HepG2 (cell line): ENCODE results near the gene NSMF. TPM values are rescaled to one million over a fixed set of nuclear protein-coding genes. Genes with fewer than 3 reads are reported as not detected.
A peak's percentile ranks its signal among the peaks of the same experiment; 100 is the strongest.

Source experiments
- DPF2 ChIP-seq: sonication (generic); formaldehyde crosslinking; IDR thresholded peaks from 2 replicates; pipeline ENCODE4 v1.4.0; 2020; ENCODE audit warnings: mild to moderate bottlenecking, low read depth, missing genetic modification reagents, borderline replicate concordance
- HNRNPUL1 ChIP-seq: fragments of 200-400 bp; formaldehyde crosslinking; IDR thresholded peaks from 2 replicates; pipeline ENCODE4 v1.6.1; 2017; ENCODE audit warnings: low read depth, mild to moderate bottlenecking, low read length, moderate library complexity
- HOXA7 ChIP-seq: sonication (generic); formaldehyde crosslinking; IDR thresholded peaks from 2 replicates; pipeline ENCODE4 v1.8.1; 2022; ENCODE audit warnings: mild to moderate bottlenecking, missing genetic modification reagents, moderate library complexity
- IRX3 ChIP-seq: sonication (generic); formaldehyde crosslinking; IDR thresholded peaks from 2 replicates; pipeline ENCODE4 v1.8.1; 2023; ENCODE audit warnings: mild to moderate bottlenecking, low read depth, missing genetic modification reagents, borderline replicate concordance
- KLF12 ChIP-seq: sonication (generic); formaldehyde crosslinking; IDR thresholded peaks from 2 replicates; pipeline ENCODE4 v1.4.0; 2020; ENCODE audit warnings: missing genetic modification reagents, borderline replicate concordance
- MIXL1 ChIP-seq: IDR thresholded peaks from 2 replicates; pipeline ENCODE4 v1.6.1; 2016
- NR3C1 ChIP-seq: sonication (generic); formaldehyde crosslinking; IDR thresholded peaks from 2 replicates; pipeline ENCODE4 v1.4.0; 2020; ENCODE audit warnings: missing genetic modification reagents
- PCBP1 ChIP-seq: fragments of 200-400 bp; formaldehyde crosslinking; IDR thresholded peaks from 2 replicates; pipeline ENCODE4 v1.6.1; 2017; ENCODE audit warnings: mild to moderate bottlenecking, low read depth, low read length, borderline replicate concordance
- POLR2G ChIP-seq: fragments of 200-400 bp; formaldehyde crosslinking; IDR thresholded peaks from 2 replicates; pipeline ENCODE4 v1.6.1; 2018; ENCODE audit warnings: mild to moderate bottlenecking, low read depth, low read length, moderate library complexity
- PRDM10 ChIP-seq: sonication (generic); formaldehyde crosslinking; IDR thresholded peaks from 2 replicates; pipeline ENCODE4 v1.4.0; 2020; ENCODE audit warnings: low read depth, missing genetic modification reagents
- RELA ChIP-seq: sonication (generic); formaldehyde crosslinking; IDR thresholded peaks from 2 replicates; pipeline ENCODE4 v1.4.0; 2020; ENCODE audit warnings: missing genetic modification reagents
- TFDP1 ChIP-seq: IDR thresholded peaks from 2 replicates; pipeline ENCODE4 v1.6.1; 2016; ENCODE audit warnings: missing compliant biosample characterization, missing genetic modification reagents, borderline replicate concordance
- THAP9 ChIP-seq: sonication (generic); formaldehyde crosslinking; IDR thresholded peaks from 2 replicates; pipeline ENCODE4; 2020; ENCODE audit warnings: missing genetic modification reagents, mild to moderate bottlenecking, borderline replicate concordance
- ZNF18 ChIP-seq: sonication (generic); formaldehyde crosslinking; IDR thresholded peaks from 2 replicates; pipeline ENCODE4 v1.8.0; 2022; ENCODE audit warnings: mild to moderate bottlenecking, missing genetic modification reagents; ENCODE audit not compliant: insufficient replicate concordance
- ZNF460 ChIP-seq: sonication (generic); formaldehyde crosslinking; IDR thresholded peaks from 2 replicates; pipeline ENCODE4 v1.5.1; 2020; ENCODE audit warnings: missing genetic modification reagents, mild to moderate bottlenecking, borderline replicate concordance
- ZNF501 ChIP-seq: sonication (generic); formaldehyde crosslinking; IDR thresholded peaks from 2 replicates; pipeline ENCODE4 v1.5.1; 2020; ENCODE audit warnings: mild to moderate bottlenecking, moderate library complexity, missing genetic modification reagents
- ZNF788 ChIP-seq: sonication (generic); formaldehyde crosslinking; IDR thresholded peaks from 2 replicates; pipeline ENCODE4 v1.5.0; 2020; ENCODE audit warnings: mild to moderate bottlenecking, missing genetic modification reagents, borderline replicate concordance
- polyA plus RNA-seq, 8 experiments: library from polyadenylated mRNA; depleted of rRNA in 3 of 8; stranded (reverse) in 7 of 8; unstranded in 1 of 8; fragments of >200 nt; fragmentation: Illumina TruSeq in 4 of 8; extraction: Trizol in 4 of 8; gene quantifications; 2 replicates each; pipeline versions ENCODE4 v1.2.1 to v1.2.3, GENCODE V29; 2011 to 2016; ENCODE audit warnings: low read depth in 4 of 8, missing spikeins in 1 of 8, mixed read lengths in 1 of 8; ENCODE audit not compliant: insufficient read depth in 1 of 8
- total RNA-seq, 5 experiments: library from RNA; depleted of rRNA; stranded (reverse); fragments of >200 nt; fragmentation: Illumina TruSeq; extraction: Trizol; gene quantifications; 2 replicates each; pipeline ENCODE4 v1.2.3, GENCODE V29; 2016; ENCODE audit warnings: low read depth in 1 of 5

Gene NSMF
- total and polyA plus RNA-seq, 2 of the 13 experiments (the other 11 are each of a cell fraction or from before 2014, with no cell fraction given): 44.3 to 183 TPM

- peak; percentile 34; the same call in 1 of the 2 replicates for TF ChIP-seq THAP9 (CRISPR knock-in tag)
- no peak; the same call in 1 of the 2 replicates for TF ChIP-seq TFDP1 (CRISPR knock-in tag)
- TF ChIP-seq PCBP1: 0 out of 2 replicates have a peak, but pooled peaks have one; percentile 26
- TF ChIP-seq ZNF501: peak; percentile 85
- peak; percentile 9; the same call in 1 of the 2 replicates for TF ChIP-seq MIXL1 (CRISPR knock-in tag)
- TF ChIP-seq IRX3 (CRISPR knock-in tag): 0 out of 2 replicates have a peak, but pooled peaks have one; percentile 1
- TF ChIP-seq KLF12 (CRISPR knock-in tag): peak; percentile 88; the same call in 1 of the 2 replicates
- TF ChIP-seq DPF2: peak; percentile 65; the same call in 1 of the 2 replicates
- no peak for TF ChIP-seq NR3C1 (CRISPR knock-in tag)
- TF ChIP-seq PRDM10 (CRISPR knock-in tag): 0 out of 2 replicates have a peak, but pooled peaks have one; percentile 54
- 0 out of 2 replicates have a peak, but pooled peaks have one; percentile 35 for TF ChIP-seq POLR2G
- TF ChIP-seq RELA (CRISPR knock-in tag): no peak
- 0 out of 2 replicates have a peak, but pooled peaks have one; percentile 39 for TF ChIP-seq HOXA7 (CRISPR knock-in tag)
- peak; percentile 74; the same call in 1 of the 2 replicates for TF ChIP-seq ZNF788 (CRISPR knock-in tag)
- no peak for TF ChIP-seq HNRNPUL1
- TF ChIP-seq ZNF460 (CRISPR knock-in tag): peak; percentile 65
- peak; percentile 78 for TF ChIP-seq ZNF18 (CRISPR knock-in tag)
Observed at GRCh38 chr9:137462986-137463930, 4.1 kb upstream of the NSMF start (continued).
